T1000 (cell line): ENCODE results near the gene TWNK.
"Not testable (repeated sequence)": the region's sequence is repeated elsewhere in the genome, so short reads cannot be mapped to it uniquely, and the experiment has no call there.

Experiments used
- DNase-seq: peaks from one replicate; lab custom pipeline; 2025; ENCODE audit warnings: mixed read lengths; lab: John Stamatoyannopoulos, UW

The TWNK gene

GRCh38 chr10:101030496-101031127 lies 43.3 kb downstream of the TWNK start:
- DNase-seq = no peak

DNA sequence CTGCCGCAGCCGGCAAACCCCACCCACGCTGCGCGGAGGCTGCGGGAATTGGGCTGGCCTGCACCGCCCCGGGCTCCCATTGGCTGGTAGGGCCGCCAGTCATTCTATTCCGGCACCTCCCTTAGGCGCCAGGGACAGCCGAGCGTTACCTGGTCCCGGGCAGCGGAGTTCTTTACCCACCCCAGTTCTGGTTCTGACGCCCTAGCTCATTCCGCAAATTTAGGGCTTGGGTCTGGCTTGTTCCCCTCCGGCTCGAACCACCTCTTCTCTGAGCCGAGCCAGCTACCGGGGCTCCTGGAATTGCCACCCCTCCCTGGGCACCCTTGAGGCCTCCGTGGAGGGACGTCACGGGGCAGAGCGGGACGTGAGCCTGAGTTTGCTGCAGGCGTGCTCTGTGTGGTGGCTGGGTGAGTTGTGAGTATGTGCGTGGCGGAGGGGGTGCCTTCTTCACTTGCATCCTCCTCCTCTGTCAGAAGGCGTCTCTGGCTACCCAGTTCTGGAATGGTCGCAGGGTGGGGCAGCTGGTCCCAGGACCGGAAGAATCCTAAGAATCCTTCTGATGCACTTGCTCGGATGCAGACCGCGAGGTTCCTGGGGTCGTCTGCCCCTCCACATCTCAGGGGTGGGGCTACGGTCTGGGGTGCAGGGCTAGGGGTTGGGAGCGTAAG lies 43.9 kb downstream of the TWNK start, which contains the start of the genes PDZD7 and SFXN3:
TSS of gene PDZD7 (minus strand) at position 2 of the 668 bp plus-strand sequence. CDS start 910 bp downstream, outside the sequence.
TSS of gene SFXN3 (plus strand) at position 107 of the 668 bp plus-strand sequence. CDS start 3,461 bp downstream, outside the sequence.
- peak; percentile 87 for DNase-seq

GRCh38 chr10:101031796-101032636 lies 44.7 kb downstream of the TWNK start:
- peak; percentile 62 for DNase-seq

- peak; percentile 77 for DNase-seq
Measured at GRCh38 chr10:101032637-101033224, 45.4 kb downstream of the TWNK start.

DNA sequence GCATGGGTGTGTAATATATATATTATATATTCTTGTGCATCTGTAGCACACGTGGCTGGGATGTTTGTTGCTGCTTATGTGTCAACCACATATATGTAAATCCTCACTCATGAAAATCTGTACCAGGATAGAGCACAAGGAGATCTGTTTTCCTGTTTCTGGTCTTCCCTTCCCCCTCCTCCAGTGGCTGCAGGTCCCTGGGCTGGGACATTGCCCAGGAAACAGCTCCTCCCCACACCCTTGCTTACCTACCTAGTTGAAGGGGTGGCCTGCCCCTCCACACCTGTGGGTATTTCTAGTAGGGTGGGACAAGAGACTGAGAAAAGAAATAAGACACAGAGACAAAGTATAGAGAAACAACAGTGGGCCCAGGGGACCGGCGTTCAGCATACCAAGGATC lies 45.9 kb downstream of the TWNK start:
- DNase-seq = no peak

DNA sequence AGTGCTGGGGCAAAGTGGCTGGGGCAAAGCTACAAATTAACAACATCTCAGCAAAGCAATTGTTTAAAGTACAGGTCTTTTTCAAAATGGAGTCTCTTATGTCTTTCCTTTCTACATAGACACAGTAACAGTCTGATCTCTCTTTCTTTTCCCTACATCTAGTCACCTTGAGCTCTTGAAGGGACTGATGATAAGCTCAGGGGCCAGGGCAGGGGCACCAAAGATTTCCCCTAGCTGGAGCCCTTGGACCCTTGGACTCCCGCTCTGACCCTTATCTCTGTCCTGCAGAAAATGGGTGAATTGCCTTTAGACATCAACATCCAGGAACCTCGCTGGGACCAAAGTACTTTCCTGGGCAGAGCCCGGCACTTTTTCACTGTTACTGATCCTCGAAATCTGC lies 47.1 kb downstream of the TWNK start:
- DNase-seq = not testable (repeated sequence)

- no peak for DNase-seq
Measured at GRCh38 chr10:101035314-101035713, 48.0 kb downstream of the TWNK start.

DNA sequence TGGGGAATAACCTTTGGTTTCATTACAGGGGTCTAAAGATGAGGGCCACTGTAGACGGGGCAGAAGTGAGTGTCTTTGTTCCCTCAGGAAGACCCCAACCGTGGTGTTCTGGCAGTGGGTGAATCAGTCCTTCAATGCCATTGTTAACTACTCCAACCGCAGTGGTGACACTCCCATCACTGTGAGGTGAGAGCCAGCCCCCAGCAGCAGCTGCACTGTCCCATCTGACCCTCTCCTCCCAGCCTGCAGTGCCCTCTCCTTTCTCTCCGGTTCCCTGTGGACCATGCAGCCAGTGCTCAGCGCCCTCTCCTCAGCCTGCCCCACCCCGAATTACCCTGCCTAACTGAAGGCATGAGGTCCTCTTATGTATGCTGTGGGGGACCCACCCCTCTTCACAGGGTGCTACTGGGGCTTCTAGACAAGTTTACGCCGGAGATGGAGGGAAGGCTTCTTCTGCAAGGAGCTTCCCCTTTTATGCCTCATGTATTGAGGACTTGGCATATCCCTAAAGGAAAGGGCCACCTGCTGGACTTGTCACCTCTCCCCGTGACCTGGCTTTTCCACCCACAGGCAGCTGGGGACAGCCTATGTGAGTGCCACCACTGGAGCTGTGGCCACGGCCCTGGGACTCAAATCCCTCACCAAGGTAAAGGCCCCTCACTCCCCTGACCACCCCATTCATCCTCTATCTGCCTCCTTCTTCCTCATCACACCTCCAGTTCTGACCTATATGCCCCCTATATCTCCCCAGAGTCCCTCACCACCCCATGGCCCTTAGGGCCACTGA lies 48.8 kb downstream of the TWNK start:
- no peak for DNase-seq

GRCh38 chr10:101036726-101037125 lies 49.4 kb downstream of the TWNK start:
- DNase-seq = no peak

GRCh38 chr10:101038484-101038883 lies 51.1 kb downstream of the TWNK start:
- no peak for DNase-seq

DNA sequence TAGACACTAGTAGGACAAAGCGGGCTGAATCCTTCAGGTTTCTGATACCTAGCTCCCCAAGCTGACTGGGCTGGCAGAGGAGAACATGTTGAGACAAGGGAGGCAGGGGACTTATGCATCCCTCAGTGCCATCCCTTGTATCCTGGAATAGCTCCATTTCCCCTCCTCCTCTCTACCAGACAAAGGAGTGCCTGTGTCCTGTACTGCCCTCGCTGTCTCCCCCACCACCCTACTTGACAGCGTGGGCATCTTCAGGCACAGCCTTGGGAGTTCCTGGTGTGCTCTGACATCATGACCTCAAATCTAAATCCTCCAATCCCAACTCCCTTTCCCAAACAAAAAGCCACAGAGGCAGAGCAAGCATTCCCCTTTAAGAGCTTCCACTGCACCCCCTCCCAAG lies 52.7 kb downstream of the TWNK start:
- no peak for DNase-seq

DNA sequence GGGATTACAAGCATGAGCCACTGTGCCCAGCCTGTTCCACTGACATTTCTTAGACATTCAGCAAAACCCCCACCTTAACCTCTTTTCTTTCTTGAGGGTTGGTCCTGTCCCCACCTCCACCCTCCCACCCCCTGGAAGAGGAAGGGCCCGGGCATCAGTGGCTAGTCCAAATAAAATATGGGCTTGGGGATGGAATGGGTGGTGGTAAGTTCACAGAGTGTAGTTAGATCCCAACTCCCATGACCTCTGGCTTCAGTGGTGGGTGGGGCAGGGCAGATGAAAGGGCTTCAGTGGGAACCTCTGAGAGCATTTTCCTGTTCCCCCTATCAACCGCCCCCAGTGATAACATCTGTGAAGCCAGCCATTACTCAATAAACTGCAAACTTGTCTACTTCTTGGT lies 53.5 kb downstream of the TWNK start:
- DNase-seq = no peak

- DNase-seq = peak; percentile 66
Measured at GRCh38 chr10:101041252-101041761, 54.0 kb downstream of the TWNK start.

DNA sequence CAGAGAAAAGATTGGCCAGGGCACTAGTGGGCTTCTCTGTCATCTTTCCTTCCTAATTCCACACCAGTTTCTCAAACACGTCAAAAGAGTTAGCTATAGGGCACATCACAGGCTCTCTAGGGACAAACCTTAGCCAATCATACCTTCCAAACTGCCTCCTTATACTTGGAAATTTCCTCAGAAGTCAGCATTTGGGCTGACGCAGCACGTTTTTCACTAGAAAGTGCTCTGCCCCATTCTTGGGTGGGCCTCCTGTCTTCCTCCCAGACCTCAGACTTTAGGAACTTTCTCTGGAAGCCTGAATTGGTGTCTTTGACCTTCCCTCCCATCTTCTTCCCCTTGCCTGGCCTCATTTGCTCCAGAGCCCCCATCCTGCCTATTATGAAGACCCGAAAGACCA lies 54.8 kb downstream of the TWNK start:
- no peak for DNase-seq

DNA sequence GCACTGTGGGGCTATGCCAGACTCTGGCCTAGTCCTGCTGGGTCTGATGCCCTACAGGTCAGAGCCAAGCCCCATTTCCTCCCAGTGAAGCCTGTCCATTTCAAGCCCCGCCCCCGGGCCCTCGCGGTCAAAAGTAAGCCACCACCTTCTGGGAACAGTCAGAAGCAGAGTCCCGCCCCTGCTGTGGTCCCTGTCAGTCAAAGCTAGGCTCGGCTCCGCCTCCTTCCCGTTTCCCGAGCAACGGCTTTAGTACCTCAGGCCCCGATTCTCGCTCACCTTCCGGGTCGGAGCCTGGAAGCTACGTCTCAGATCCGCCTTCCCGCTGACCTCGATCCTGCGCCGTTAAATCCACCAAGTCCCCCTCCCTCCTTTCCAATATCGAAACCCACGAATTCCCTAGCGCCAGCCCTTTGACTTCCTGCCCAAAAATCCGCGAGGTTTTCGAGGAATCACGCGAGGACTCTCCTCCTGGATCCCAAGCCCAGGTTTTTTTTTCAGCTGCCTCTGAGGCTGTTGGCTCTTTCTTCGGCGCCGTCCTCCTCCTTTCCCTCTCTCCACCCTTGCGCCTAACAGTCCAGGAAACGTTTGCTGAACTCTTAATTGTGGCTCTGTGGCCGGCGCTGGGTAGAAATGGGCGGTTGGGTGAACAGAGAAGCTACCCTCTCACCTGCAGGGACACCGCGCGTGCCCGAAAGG lies 55.5 kb downstream of the TWNK start:
- DNase-seq = peak; percentile 93

DNA sequence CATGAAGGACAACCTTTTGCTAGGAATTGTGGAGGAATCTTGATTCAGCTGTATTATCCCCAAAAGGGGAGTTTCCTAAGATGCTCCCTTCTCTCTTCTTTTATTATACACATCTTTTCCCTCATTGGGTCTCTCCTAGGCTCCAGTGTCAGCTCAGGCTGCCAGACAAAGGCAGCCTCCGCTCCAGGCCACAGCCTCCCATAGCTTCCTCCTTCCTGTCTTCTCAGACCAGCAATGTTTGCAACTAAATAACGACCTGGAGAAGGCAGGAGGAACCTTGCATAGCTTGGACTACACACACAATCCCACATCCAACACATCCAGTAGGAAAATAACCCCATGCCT lies 56.0 kb downstream of the TWNK start:
- DNase-seq = no peak
